DND-41 (cell line): ENCODE measurements around the gene CNBP.
A peak's percentile ranks its signal among the peaks of the same experiment; 100 is the strongest.

Experiments
- ATAC-seq: fragments of 200-7000 bp; cut with Tn5 transposase; 3 replicates; pipeline ENCODE4 v1.9.1; 2021; ENCODE audit warnings: low read depth; ENCODE audit not compliant: insufficient read depth
- DNase-seq: peaks from one replicate; pipeline ENCODE4 v3.0.0-alpha.2; 2020
- H2AFZ ChIP-seq: 2 replicates; pipeline ENCODE4 v1.6.0; 2012; ENCODE audit warnings: low read depth, low read length
- H3K27ac ChIP-seq: 2 replicates; pipeline ENCODE4 v1.5.1; 2012; ENCODE audit warnings: low read length, inconsistent platforms
- H3K27me3 ChIP-seq: fragments of 200-600 bp; sonication (generic); 2 replicates; pipeline ENCODE4 v1.6.0; 2012; ENCODE audit warnings: low read length, mild to moderate bottlenecking, inconsistent platforms; ENCODE audit not compliant: insufficient read depth, poor library complexity
- H3K36me3 ChIP-seq: 2 replicates; pipeline ENCODE4 v1.5.1; 2012; ENCODE audit warnings: low read length, inconsistent platforms; ENCODE audit not compliant: insufficient read depth
- H3K4me1 ChIP-seq: 2 replicates; pipeline ENCODE4 v1.5.1; 2012; ENCODE audit warnings: mild to moderate bottlenecking, low read length; ENCODE audit not compliant: insufficient read depth
- H3K4me2 ChIP-seq: 2 replicates; pipeline ENCODE4 v1.6.0; 2012; ENCODE audit warnings: mild to moderate bottlenecking, moderate library complexity, low read length, inconsistent platforms; ENCODE audit not compliant: insufficient read depth
- H3K4me3 ChIP-seq, 2 experiments: fragments of 200-600 bp in 1 of 2; shearing (Covaris generic) in 1 of 2; 2 replicates each; pipeline ENCODE4 v1.5.1; 2012 to 2016; ENCODE audit warnings: inconsistent platforms in 2 of 2, low read length in 2 of 2, mild to moderate bottlenecking in 2 of 2, low read depth in 1 of 2, moderate library complexity in 1 of 2
- H3K79me2 ChIP-seq: 2 replicates; pipeline ENCODE4 v1.6.0; 2012; ENCODE audit warnings: low read length, inconsistent platforms; ENCODE audit not compliant: insufficient read depth
- H3K9ac ChIP-seq: 2 replicates; pipeline ENCODE4 v1.6.0; 2012; ENCODE audit warnings: low read depth, mild to moderate bottlenecking, inconsistent platforms, low read length, moderate library complexity
- H3K9me3 ChIP-seq: 2 replicates; pipeline ENCODE4 v1.5.1; 2012; ENCODE audit warnings: low read length, moderate library complexity, mild to moderate bottlenecking, inconsistent platforms; ENCODE audit not compliant: insufficient read depth, severe bottlenecking
- H4K20me1 ChIP-seq: 2 replicates; pipeline ENCODE4 v1.6.0; 2012; ENCODE audit warnings: low read length; ENCODE audit not compliant: insufficient read depth
- CTCF ChIP-seq: IDR thresholded peaks from 2 replicates; pipeline ENCODE4 v1.5.1; 2012; ENCODE audit warnings: borderline replicate concordance, low read length, moderate library complexity, mild to moderate bottlenecking; ENCODE audit not compliant: poor library complexity, severe bottlenecking; ENCODE audit errors: extremely low read depth
- EZH2 ChIP-seq: IDR thresholded peaks from 3 replicates; pipeline ENCODE4 v1.6.1; 2012; ENCODE audit warnings: borderline replicate concordance, low read depth, mild to moderate bottlenecking, moderate library complexity, low read length, inconsistent platforms; ENCODE audit not compliant: severe bottlenecking

CNBP gene

GRCh38 chr3:129162729-129163579 is 20.7 kb downstream of the CNBP start:
- peaks cover 3% of the 10 kb centered on the region; the same call in 1 of the 2 replicates for H4K20me1 ChIP-seq
- H3K4me1 ChIP-seq, result peaks cover 36% of the 10 kb centered on the region
- H3K27me3 ChIP-seq, result no peaks in the 10 kb centered on the region
- H3K9ac ChIP-seq, result peak overlapping the region; percentile 64
- TF ChIP-seq EZH2 (no peak), CTCF (peak; percentile 63)
- H3K4me3 ChIP-seq, result peak overlapping the region in 1 of 2 experiments; percentile 91; a peak in 3 of 4 replicates
- H3K36me3 ChIP-seq, result peaks cover 32% of the 10 kb centered on the region
- DNase-seq, result peak; percentile 36
- peak; percentile 10; the same call in 1 of the 3 replicates for ATAC-seq
- no peaks in the 10 kb centered on the region for H3K9me3 ChIP-seq
- H3K4me2 ChIP-seq, result peak overlapping the region; percentile 86
- peaks cover 40% of the 10 kb centered on the region for H3K79me2 ChIP-seq
- 0 out of 2 replicates have a peak overlapping the region, but pooled peaks have one; percentile 17 for H2AFZ ChIP-seq
- H3K27ac ChIP-seq, result peak overlapping the region; percentile 97

- Histone ChIP-seq H3K36me3 (peaks cover 29% of the 10 kb centered on the region), H3K4me2 (peak overlapping the region; percentile 86), H3K9ac (peak overlapping the region; percentile 64), H3K4me1 (peaks cover 36% of the 10 kb centered on the region), H3K9me3 (no peaks in the 10 kb centered on the region), H4K20me1 (peaks cover 3% of the 10 kb centered on the region; the same call in 1 of the 2 replicates), H3K27ac (peak overlapping the region; percentile 97), H3K79me2 (peaks cover 37% of the 10 kb centered on the region), H2AFZ (peak overlapping the region; percentile 76), H3K27me3 (no peaks in the 10 kb centered on the region), H3K4me3 (peak overlapping the region; percentile 36 to 91; a peak in 3 of 4 replicates)
- DNase-seq, result peak; percentile 49
- ATAC-seq, result peak; percentile 17; the same call in 2 of the 3 replicates
- TF ChIP-seq CTCF (no peak), EZH2 (no peak)
Measured at GRCh38 chr3:129161860-129162271, 21.8 kb downstream of the CNBP start.

- TF ChIP-seq EZH2, result no peak
- TF ChIP-seq CTCF, result peak; percentile 79
- peak; percentile 77 for ATAC-seq
Measured at GRCh38 chr3:129160891-129161859, 22.5 kb downstream of the CNBP start, which contains the start of gene ISY1. Gene ISY1 (minus strand): TSS chr3:129161063. CDS start chr3:129160975, 88 bp downstream.

More at GRCh38 chr3:129160891-129161859, 22.5 kb downstream of the CNBP start, which contains the start of gene ISY1:
- no peaks in the 10 kb centered on the region for H3K27me3 ChIP-seq
- H2AFZ ChIP-seq, result peak within 1 kb of the TSS; percentile 81
- H4K20me1 ChIP-seq, result peaks cover 3% of the 10 kb centered on the region; the same call in 1 of the 2 replicates
- peak within 1 kb of the TSS; percentile 91 to 96 for H3K4me3 ChIP-seq
- peak; percentile 90 for DNase-seq
- H3K36me3 ChIP-seq, result peaks cover 29% of the 10 kb centered on the region
- peak within 1 kb of the TSS; percentile 97 for H3K27ac ChIP-seq
- peak within 1 kb of the TSS; percentile 86 for H3K4me2 ChIP-seq
- peaks cover 36% of the 10 kb centered on the region for H3K4me1 ChIP-seq
- H3K9ac ChIP-seq, result peak within 1 kb of the TSS; percentile 64
- peaks cover 37% of the 10 kb centered on the region for H3K79me2 ChIP-seq
- no peaks in the 10 kb centered on the region for H3K9me3 ChIP-seq
